HUES6 (cell line): Measurements from ENCODE around the gene MLLT3.

ENCODE experiments used
- H3K27ac ChIP-seq: 2 replicates; pipeline ENCODE4 v1.7.0; 2013; ENCODE audit warnings: low read depth, mild to moderate bottlenecking, low read length, inconsistent platforms
- H3K27me3 ChIP-seq: 2 replicates; pipeline ENCODE4 v1.6.1; 2013; ENCODE audit warnings: low read length; ENCODE audit not compliant: control insufficient read depth, insufficient read depth
- H3K36me3 ChIP-seq: 2 replicates; pipeline ENCODE4 v1.6.1; 2013; ENCODE audit warnings: low read length; ENCODE audit not compliant: control insufficient read depth, insufficient read depth
- H3K4me1 ChIP-seq: 2 replicates; pipeline ENCODE4 v1.6.1; 2013; ENCODE audit warnings: low read length; ENCODE audit not compliant: control insufficient read depth, insufficient read depth
- H3K4me3 ChIP-seq: 2 replicates; pipeline ENCODE4 v1.5.1; 2013; ENCODE audit warnings: low read depth, low read length
- H3K9ac ChIP-seq: one replicate; pipeline ENCODE4 v1.6.1; 2013; ENCODE audit warnings: mild to moderate bottlenecking, low read length
- H3K9me3 ChIP-seq: 2 replicates; pipeline ENCODE4 v1.6.1; 2013; ENCODE audit warnings: low read depth, low read length; ENCODE audit not compliant: control insufficient read depth, insufficient read depth

Gene MLLT3

GRCh38 chr9:20476912-20477521 lies 145.3 kb downstream of the MLLT3 start:
- Histone ChIP-seq H3K36me3 (no peaks in the 10 kb centered on the region), H3K4me1 (peaks cover 28% of the 10 kb centered on the region), H3K9ac (no peak overlapping the region), H3K4me3 (no peak overlapping the region), H3K9me3 (no peaks in the 10 kb centered on the region), H3K27ac (no peak overlapping the region), H3K27me3 (no peaks in the 10 kb centered on the region)

- Histone ChIP-seq H3K9me3 (no peaks in the 10 kb centered on the region), H3K4me3 (no peak overlapping the region), H3K27ac (no peak overlapping the region), H3K36me3 (no peaks in the 10 kb centered on the region), H3K4me1 (peaks cover 25% of the 10 kb centered on the region), H3K9ac (no peak overlapping the region), H3K27me3 (no peaks in the 10 kb centered on the region)
Measured at GRCh38 chr9:20474496-20474895, 147.8 kb downstream of the MLLT3 start.

- Histone ChIP-seq H3K27ac (no peak overlapping the region), H3K27me3 (no peaks in the 10 kb centered on the region), H3K4me1 (peaks cover 18% of the 10 kb centered on the region), H3K36me3 (no peaks in the 10 kb centered on the region), H3K9me3 (no peaks in the 10 kb centered on the region), H3K4me3 (no peak overlapping the region), H3K9ac (no peak overlapping the region)
Measured at GRCh38 chr9:20473515-20474013, 148.7 kb downstream of the MLLT3 start.

GRCh38 chr9:20472342-20473045 lies 149.8 kb downstream of the MLLT3 start:
- peaks cover 8% of the 10 kb centered on the region for H3K4me1 ChIP-seq
- H3K9ac ChIP-seq: no peak overlapping the region
- no peaks in the 10 kb centered on the region for H3K9me3 ChIP-seq
- H3K27ac ChIP-seq: no peak overlapping the region
- H3K36me3 ChIP-seq: no peaks in the 10 kb centered on the region
- H3K27me3 ChIP-seq: no peaks in the 10 kb centered on the region
- H3K4me3 ChIP-seq: no peak overlapping the region

- Histone ChIP-seq H3K4me3 (no peak overlapping the region), H3K9ac (no peak overlapping the region), H3K9me3 (no peaks in the 10 kb centered on the region), H3K4me1 (no peaks in the 10 kb centered on the region), H3K27me3 (no peaks in the 10 kb centered on the region), H3K27ac (no peak overlapping the region), H3K36me3 (no peaks in the 10 kb centered on the region)
Measured at GRCh38 chr9:20466328-20467008, 155.8 kb downstream of the MLLT3 start.

- H3K27ac ChIP-seq: no peak overlapping the region
- H3K4me3 ChIP-seq: no peak overlapping the region
- no peaks in the 10 kb centered on the region for H3K4me1 ChIP-seq
- H3K27me3 ChIP-seq: no peaks in the 10 kb centered on the region
- H3K9me3 ChIP-seq: no peaks in the 10 kb centered on the region
- H3K36me3 ChIP-seq: no peaks in the 10 kb centered on the region
- H3K9ac ChIP-seq: no peak overlapping the region
Measured at GRCh38 chr9:20464242-20464641, 158.1 kb downstream of the MLLT3 start.

- no peaks in the 10 kb centered on the region for H3K36me3 ChIP-seq
- H3K4me1 ChIP-seq: no peaks in the 10 kb centered on the region
- H3K4me3 ChIP-seq: no peak overlapping the region
- H3K27me3 ChIP-seq: no peaks in the 10 kb centered on the region
- no peak overlapping the region for H3K9ac ChIP-seq
- no peak overlapping the region for H3K27ac ChIP-seq
- H3K9me3 ChIP-seq: no peaks in the 10 kb centered on the region
Measured at GRCh38 chr9:20463823-20464222, 158.5 kb downstream of the MLLT3 start.

GRCh38 chr9:20462410-20462809 lies 159.9 kb downstream of the MLLT3 start:
- Histone ChIP-seq H3K9ac (no peak overlapping the region), H3K4me1 (no peaks in the 10 kb centered on the region), H3K36me3 (no peaks in the 10 kb centered on the region), H3K27me3 (no peaks in the 10 kb centered on the region), H3K4me3 (no peak overlapping the region), H3K9me3 (no peaks in the 10 kb centered on the region), H3K27ac (no peak overlapping the region)

GRCh38 chr9:20447291-20447690 lies 175.0 kb downstream of the MLLT3 start:
- no peaks in the 10 kb centered on the region for H3K9me3 ChIP-seq
- H3K27ac ChIP-seq: no peak overlapping the region
- H3K27me3 ChIP-seq: no peaks in the 10 kb centered on the region
- no peaks in the 10 kb centered on the region for H3K4me1 ChIP-seq
- no peak overlapping the region for H3K9ac ChIP-seq
- no peak overlapping the region for H3K4me3 ChIP-seq
- no peaks in the 10 kb centered on the region for H3K36me3 ChIP-seq

GRCh38 chr9:20446248-20446647 lies 176.1 kb downstream of the MLLT3 start:
- Histone ChIP-seq H3K4me1 (no peaks in the 10 kb centered on the region), H3K27ac (no peak overlapping the region), H3K4me3 (no peak overlapping the region), H3K27me3 (no peaks in the 10 kb centered on the region), H3K9ac (no peak overlapping the region), H3K9me3 (no peaks in the 10 kb centered on the region), H3K36me3 (no peaks in the 10 kb centered on the region)
